Stomach (tissue), 9 donors: ENCODE data around the gene CHD6. TPM values are rescaled to one million over a fixed set of nuclear protein-coding genes. Genes with fewer than 3 reads are reported as not detected.
A peak's percentile ranks its signal among the peaks of the same experiment; 100 is the strongest.

Source experiments
- DNase-seq, 2 donors: peaks; one replicate each; pipeline versions ENCODE4 v3.0.0 to v3.0.0-alpha.2; 2013 to 2019
- H3K27ac ChIP-seq, 5 donors: fragments of 200-600 bp in 4 of 5; sonication (generic) in 4 of 5; one replicate each; pipeline ENCODE4 v1.5.1; 2013 to 2019; ENCODE audit warnings: mild to moderate bottlenecking in 1 of 5, moderate library complexity in 1 of 5
- H3K27me3 ChIP-seq, 3 donors: fragments of 200-600 bp; sonication (generic); one replicate each; pipeline ENCODE4 v1.5.1; 2017 to 2019; ENCODE audit warnings: mixed run types in 1 of 3
- H3K36me3 ChIP-seq, 4 donors: fragments of 200-600 bp; sonication (generic); 1 replicate in 3 of 4; 2 replicates in 1 of 4; pipeline ENCODE4 v1.5.1; 2016 to 2019
- H3K4me1 ChIP-seq, 4 donors: fragments of 200-600 bp; sonication (generic); one replicate each; pipeline ENCODE4 v1.5.1; 2016 to 2019
- H3K4me3 ChIP-seq, 4 donors: fragments of 200-600 bp; sonication (generic) in 3 of 4; one replicate each; pipeline ENCODE4 v1.5.1; 2016 to 2019; ENCODE audit warnings: mild to moderate bottlenecking in 1 of 4
- H3K9me3 ChIP-seq, 4 donors: fragments of 200-600 bp; sonication (generic); one replicate each; pipeline ENCODE4 v1.5.1; 2016 to 2019
- EP300 ChIP-seq: sonication (generic); formaldehyde crosslinking; IDR thresholded peaks from one replicate; pipeline ENCODE4 v1.6.1; 2017; ENCODE audit warnings: antibody characterized with exemption
- POLR2A ChIP-seq, 4 donors: fragments of 450-650 bp; IDR thresholded peaks; one replicate each; pipeline ENCODE4 v1.6.1; 2016; ENCODE audit warnings: antibody characterized with exemption in 4 of 4, control low read depth in 2 of 4, mild to moderate bottlenecking in 1 of 4, moderate library complexity in 1 of 4
- POLR2AphosphoS5 ChIP-seq, 3 donors: sonication (generic); formaldehyde crosslinking; IDR thresholded peaks; one replicate each; pipeline ENCODE4 v1.6.1; 2016; ENCODE audit warnings: antibody characterized with exemption in 3 of 3
- WGBS, 5 donors: extraction: QIAGEN DNeasy Blood & Tissue Kit in 3 of 5; methylation state at CpG; one replicate each; pipeline versions ENCODE4 v1.1.5 to v1.1.7; 2013 to 2018; 5-methylcytosine and 5-hydroxymethylcytosine counted together
- intact Hi-C: fragments of 100-400 bp; cut with DNase I; formaldehyde crosslinking; loops from one replicate; pipeline ENCODE4 v1.15.1; 2023; ENCODE audit warnings: low total_unique reads
- polyA plus RNA-seq, 3 donors: library from polyadenylated mRNA; stranded (reverse); fragments of 200-250 nt; gene quantifications; one replicate each; pipeline ENCODE4 v1.2.3, GENCODE V29; 2013
- total RNA-seq, 5 donors: library from RNA; depleted of rRNA; stranded (reverse); fragments of >200 nt; gene quantifications; one replicate each; pipeline versions ENCODE4 v1.1.0 to v1.2.3, GENCODE V29; 2014 to 2016
- TF ChIP-seq, protein P1 (sequence below), 7 experiments: fragments of 450-650 bp in 4 of 7; fragments of 200-600 bp in 3 of 7; sonication (generic) in 3 of 7; IDR thresholded peaks; one replicate each; pipeline ENCODE4 v1.5.1; 2016 to 2019; ENCODE audit warnings: antibody characterized with exemption in 7 of 7, control low read depth in 2 of 7, mild to moderate bottlenecking in 1 of 7
- donor health status: healthy with polysubstance abuse.
- donor health status: Bipolar disorder and iron deficiency.
- donor health status: healthy.

The CHD6 gene
- total and polyA plus RNA-seq, 8 donors: 4.4 to 84.6 (median 47.5) TPM

DNA sequence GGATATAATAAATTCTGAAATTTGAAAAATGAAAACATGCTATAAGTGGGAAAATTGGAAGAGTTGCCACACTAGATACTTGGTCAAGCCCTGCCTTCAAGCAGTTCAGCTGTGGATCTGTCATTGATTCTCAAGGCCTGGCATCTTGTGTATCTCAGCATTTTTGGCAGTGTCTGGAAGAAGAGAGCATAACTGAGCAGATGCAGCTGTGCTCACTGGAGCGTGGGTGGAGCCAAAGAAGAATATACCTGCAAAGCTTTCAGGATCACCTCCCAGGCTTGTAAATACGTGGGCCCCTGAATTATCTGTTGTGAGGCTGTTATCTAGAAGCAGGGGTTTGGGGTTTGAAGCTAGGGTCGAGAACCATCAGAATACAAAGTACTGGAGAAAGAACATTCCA is 31.3 kb upstream of the CHD6 start:
- intact Hi-C loops: no loop called here

GRCh38 chr20:41645372-41645771 is 27.2 kb upstream of the CHD6 start:
- DNase-seq: no peak
- H3K27me3 ChIP-seq: no peaks in the 10 kb centered on the region
- 83 to 92% (median 86%) methylated on average over 3 of the region's 3 CpGs for WGBS, 5 donors
- no peaks in the 10 kb centered on the region for H3K36me3 ChIP-seq
- no peak overlapping the region for H3K27ac ChIP-seq
- TF ChIP-seq POLR2A (IDR thresholded peaks at IDR 0.05): no peak
- TF ChIP-seq, protein P1, sequence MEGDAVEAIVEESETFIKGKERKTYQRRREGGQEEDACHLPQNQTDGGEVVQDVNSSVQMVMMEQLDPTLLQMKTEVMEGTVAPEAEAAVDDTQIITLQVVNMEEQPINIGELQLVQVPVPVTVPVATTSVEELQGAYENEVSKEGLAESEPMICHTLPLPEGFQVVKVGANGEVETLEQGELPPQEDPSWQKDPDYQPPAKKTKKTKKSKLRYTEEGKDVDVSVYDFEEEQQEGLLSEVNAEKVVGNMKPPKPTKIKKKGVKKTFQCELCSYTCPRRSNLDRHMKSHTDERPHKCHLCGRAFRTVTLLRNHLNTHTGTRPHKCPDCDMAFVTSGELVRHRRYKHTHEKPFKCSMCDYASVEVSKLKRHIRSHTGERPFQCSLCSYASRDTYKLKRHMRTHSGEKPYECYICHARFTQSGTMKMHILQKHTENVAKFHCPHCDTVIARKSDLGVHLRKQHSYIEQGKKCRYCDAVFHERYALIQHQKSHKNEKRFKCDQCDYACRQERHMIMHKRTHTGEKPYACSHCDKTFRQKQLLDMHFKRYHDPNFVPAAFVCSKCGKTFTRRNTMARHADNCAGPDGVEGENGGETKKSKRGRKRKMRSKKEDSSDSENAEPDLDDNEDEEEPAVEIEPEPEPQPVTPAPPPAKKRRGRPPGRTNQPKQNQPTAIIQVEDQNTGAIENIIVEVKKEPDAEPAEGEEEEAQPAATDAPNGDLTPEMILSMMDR (IDR thresholded peaks at IDR 0.05): no peak
- TF ChIP-seq EP300: no peak
- no peak for TF ChIP-seq POLR2AphosphoS5 (IDR thresholded peaks at IDR 0.05)
- no peaks in the 10 kb centered on the region for H3K9me3 ChIP-seq
- no peak overlapping the region for H3K4me3 ChIP-seq
- intact Hi-C loops: no loop called here
- peaks cover 13 to 26% (median 17%) of the 10 kb centered on the region in 4 donors for H3K4me1 ChIP-seq

More for the DNA sequence above, 31.3 kb upstream of the CHD6 start:
- Histone ChIP-seq H3K9me3 (no peaks in the 10 kb centered on the region), H3K4me3 (no peak overlapping the region), H3K27me3 (no peaks in the 10 kb centered on the region), H3K27ac (peak overlapping the region; percentile 48 to 80 (median 72)), H3K4me1 (peaks cover 12 to 39% (median 28%) of the 10 kb centered on the region in 4 donors), H3K36me3 (no peaks in the 10 kb centered on the region)
- peak in 1 of 2 donors; percentile 16 for DNase-seq
- TF ChIP-seq, protein P1 (IDR thresholded peaks at IDR 0.05): no peak
- TF ChIP-seq POLR2AphosphoS5 (IDR thresholded peaks at IDR 0.05): no peak
- TF ChIP-seq EP300: no peak
- no peak for TF ChIP-seq POLR2A (IDR thresholded peaks at IDR 0.05)
- 28 to 40% (median 31%) methylated on average over 3 of the region's 3 CpGs for WGBS, 5 donors

GRCh38 chr20:41643504-41643938 is 25.3 kb upstream of the CHD6 start:
- no peaks in the 10 kb centered on the region for H3K36me3 ChIP-seq
- TF ChIP-seq POLR2A (IDR thresholded peaks at IDR 0.05) (no peak), POLR2AphosphoS5 (IDR thresholded peaks at IDR 0.05) (peak in 2 of 3 donors; percentile 81 to 86)
- DNase-seq: peak; percentile 88 to 93
- peak overlapping the region; percentile 42 to 80 (median 66) for H3K27ac ChIP-seq
- H3K4me3 ChIP-seq: no peak overlapping the region
- no peaks in the 10 kb centered on the region for H3K9me3 ChIP-seq
- intact Hi-C loops: no loop called here
- 13 to 35% (median 16%) methylated on average over 3 of the region's 3 CpGs for WGBS, 5 donors
- peaks cover 0 to 10% (median 5%) of the 10 kb centered on the region in 4 donors for H3K4me1 ChIP-seq
- H3K27me3 ChIP-seq: no peaks in the 10 kb centered on the region

DNA sequence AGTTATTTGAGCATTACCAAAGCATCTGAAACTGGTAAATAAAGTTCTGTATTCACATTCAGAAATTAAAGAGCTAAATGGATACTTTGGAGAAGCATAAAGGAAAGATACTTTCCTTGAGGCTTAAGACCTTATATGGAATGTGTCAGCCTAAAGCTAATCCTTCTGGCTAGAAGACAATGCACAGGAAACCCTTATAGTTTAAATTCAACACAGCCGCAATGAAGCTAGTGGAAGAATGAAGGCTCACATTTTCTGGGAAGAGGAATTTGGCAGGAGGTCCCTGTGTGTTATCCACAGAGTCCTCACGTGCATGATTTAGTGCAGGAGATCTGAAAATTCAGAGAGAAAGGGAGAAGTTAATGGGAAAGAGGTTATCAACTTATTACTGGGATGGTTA is 21.5 kb upstream of the CHD6 start:
- Histone ChIP-seq H3K36me3 (no peaks in the 10 kb centered on the region), H3K9me3 (no peaks in the 10 kb centered on the region), H3K27me3 (no peaks in the 10 kb centered on the region), H3K27ac (no peak overlapping the region), H3K4me3 (no peak overlapping the region), H3K4me1 (peaks cover 0 to 10% (median 5%) of the 10 kb centered on the region in 4 donors)
- TF ChIP-seq POLR2A (IDR thresholded peaks at IDR 0.05) (no peak), POLR2AphosphoS5 (IDR thresholded peaks at IDR 0.05) (no peak), EP300 (no peak)
- TF ChIP-seq, protein P1 (IDR thresholded peaks at IDR 0.05): no peak
- DNase-seq: no peak
- intact Hi-C loops: no loop called here
- WGBS, 5 donors: 35 to 67% (median 59%) methylated on average over 2 of the region's 2 CpGs

DNA sequence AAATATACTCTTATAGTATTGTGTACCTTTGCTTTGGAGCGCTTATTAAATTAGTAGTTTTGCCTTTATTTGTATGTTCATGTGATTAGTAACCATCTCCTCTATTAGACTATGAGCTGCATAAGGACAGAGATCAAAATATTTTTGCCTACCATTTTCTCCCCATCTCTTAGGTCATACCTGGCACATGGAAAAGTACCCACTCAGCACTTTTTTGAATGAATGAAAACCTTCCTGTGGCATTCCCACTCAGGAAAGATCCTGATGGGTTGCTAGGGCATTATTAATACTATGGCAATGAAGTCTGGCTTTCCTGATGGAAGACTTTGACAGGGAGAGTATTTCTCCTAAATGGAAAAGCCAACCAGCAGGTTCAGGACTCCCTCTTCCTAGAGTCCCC is 20.3 kb upstream of the CHD6 start:
- Histone ChIP-seq H3K4me3 (no peak overlapping the region), H3K9me3 (no peaks in the 10 kb centered on the region), H3K27me3 (no peaks in the 10 kb centered on the region), H3K4me1 (peaks cover 0 to 5% (median under 1%) of the 10 kb centered on the region in 4 donors), H3K36me3 (no peaks in the 10 kb centered on the region), H3K27ac (no peak overlapping the region)
- 93 to 100% (median 97%) methylated on average over 1 of the region's 1 CpG for WGBS, 5 donors
- no peak for DNase-seq
- TF ChIP-seq POLR2AphosphoS5 (IDR thresholded peaks at IDR 0.05): no peak
- TF ChIP-seq POLR2A (IDR thresholded peaks at IDR 0.05): no peak
- TF ChIP-seq, protein P1 (IDR thresholded peaks at IDR 0.05): no peak
- TF ChIP-seq EP300: no peak
- intact Hi-C loops: no loop called here
